Lung (tissue), 12 donors: ENCODE measurements around the gene NAA30. TPM values are rescaled to one million over a fixed set of nuclear protein-coding genes. Genes with fewer than 3 reads are reported as not detected.

Experiments used
- ATAC-seq: fragments of 200-7000 bp; cut with Tn5 transposase; one replicate; pipeline ENCODE4 v1.9.1; 2020; ENCODE audit warnings: moderate number of reproducible peaks; ENCODE audit not compliant: insufficient read depth, low FRiP score
- DNase-seq, 3 donors: peaks; one replicate each; pipeline ENCODE4 v3.0.0-alpha.2; 2013 to 2017
- H3K27ac ChIP-seq, 2 donors: one replicate each; pipeline ENCODE4 v1.5.1; 2013; ENCODE audit warnings: mild to moderate bottlenecking in 2 of 2, moderate library complexity in 2 of 2, control low read depth in 1 of 2, inconsistent platforms in 1 of 2, low read depth in 1 of 2, low read length in 1 of 2
- H3K27me3 ChIP-seq, 3 donors: one replicate each; pipeline ENCODE4 v1.5.1; 2013; ENCODE audit warnings: low read length in 2 of 3; ENCODE audit not compliant: control insufficient read depth in 3 of 3, insufficient read depth in 3 of 3
- H3K36me3 ChIP-seq, 4 donors: one replicate each; pipeline ENCODE4 v1.5.1; 2013; ENCODE audit warnings: low read length in 4 of 4, mild to moderate bottlenecking in 1 of 4, moderate library complexity in 1 of 4; ENCODE audit not compliant: control insufficient read depth in 4 of 4, insufficient read depth in 4 of 4
- H3K4me1 ChIP-seq, 5 donors: one replicate each; pipeline ENCODE4 v1.5.1; 2013; ENCODE audit warnings: low read length in 5 of 5, mild to moderate bottlenecking in 2 of 5, moderate library complexity in 1 of 5; ENCODE audit not compliant: control insufficient read depth in 5 of 5, insufficient read depth in 5 of 5
- H3K4me3 ChIP-seq: one replicate; pipeline ENCODE4 v1.5.1; 2013; ENCODE audit warnings: mild to moderate bottlenecking, control low read depth, moderate library complexity
- H3K9ac ChIP-seq, 2 donors: one replicate each; pipeline ENCODE4 v1.5.1; 2013; ENCODE audit warnings: low read length in 2 of 2, control low read depth in 1 of 2; ENCODE audit not compliant: insufficient read depth in 1 of 2
- H3K9me3 ChIP-seq, 4 donors: one replicate each; pipeline ENCODE4 v1.5.1; 2013; ENCODE audit warnings: low read length in 3 of 4, mild to moderate bottlenecking in 1 of 4, moderate library complexity in 1 of 4; ENCODE audit not compliant: control insufficient read depth in 4 of 4, insufficient read depth in 3 of 4
- WGBS, 2 donors: extraction: QIAGEN DNeasy Blood & Tissue Kit; methylation state at CpG; one replicate each; pipeline ENCODE4 v1.1.7; 2013; 5-methylcytosine and 5-hydroxymethylcytosine counted together
- polyA plus RNA-seq, 2 donors: library from polyadenylated mRNA; stranded (reverse); fragments of 200-250 nt; gene quantifications; one replicate each; pipeline ENCODE4 v1.2.1, GENCODE V29; 2013
- total RNA-seq, 2 donors: library from RNA; depleted of rRNA in 1 of 2; stranded (reverse); fragments of >200 nt in 1 of 2; gene quantifications; one replicate each; pipeline ENCODE4 v1.2.1, GENCODE V29; 2014 to 2021
- TF ChIP-seq, protein P1 (sequence below): IDR thresholded peaks from 2 replicates; pipeline ENCODE4 v1.5.1; 2012; ENCODE audit warnings: mild to moderate bottlenecking; ENCODE audit errors: control extremely low read depth, extremely low read depth
- donor health status: control.
- donor health status: control.
- donor health status: Bipolar disorder and iron deficiency.
- donor health status: healthy.
- donor health status: DM: yes; HTN: yes; CAD: no.

Gene NAA30
- total and polyA plus RNA-seq, 4 donors, result 2.8 to 22.2 (median 7.6) TPM

DNA sequence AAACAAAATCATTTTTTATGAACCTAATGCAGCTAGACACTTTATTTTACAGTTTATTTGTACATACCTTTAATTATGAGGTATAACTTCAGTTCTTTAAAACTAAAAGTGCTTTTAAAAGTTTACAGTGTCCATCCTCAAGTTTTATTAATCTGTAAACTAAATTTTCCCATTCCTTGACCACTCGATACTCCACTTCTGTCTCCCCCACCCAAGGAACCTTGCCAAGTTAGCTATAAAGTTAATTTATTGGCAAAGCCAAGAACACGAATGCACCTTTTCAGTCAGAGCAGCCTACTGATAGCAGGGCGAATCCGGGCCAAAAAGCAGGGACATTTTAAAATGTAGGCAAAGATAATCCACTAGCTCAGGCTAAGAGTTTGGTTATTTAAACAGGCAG, 29.6 kb downstream of the NAA30 start:
- Histone ChIP-seq H3K27ac (no peak overlapping the region), H3K9ac (no peak overlapping the region), H3K9me3 (no peaks in the 10 kb centered on the region), H3K36me3 (no peaks in the 10 kb centered on the region), H3K4me1 (no peaks in the 10 kb centered on the region), H3K4me3 (no peak overlapping the region), H3K27me3 (no peaks in the 10 kb centered on the region)
- TF ChIP-seq, protein P1, sequence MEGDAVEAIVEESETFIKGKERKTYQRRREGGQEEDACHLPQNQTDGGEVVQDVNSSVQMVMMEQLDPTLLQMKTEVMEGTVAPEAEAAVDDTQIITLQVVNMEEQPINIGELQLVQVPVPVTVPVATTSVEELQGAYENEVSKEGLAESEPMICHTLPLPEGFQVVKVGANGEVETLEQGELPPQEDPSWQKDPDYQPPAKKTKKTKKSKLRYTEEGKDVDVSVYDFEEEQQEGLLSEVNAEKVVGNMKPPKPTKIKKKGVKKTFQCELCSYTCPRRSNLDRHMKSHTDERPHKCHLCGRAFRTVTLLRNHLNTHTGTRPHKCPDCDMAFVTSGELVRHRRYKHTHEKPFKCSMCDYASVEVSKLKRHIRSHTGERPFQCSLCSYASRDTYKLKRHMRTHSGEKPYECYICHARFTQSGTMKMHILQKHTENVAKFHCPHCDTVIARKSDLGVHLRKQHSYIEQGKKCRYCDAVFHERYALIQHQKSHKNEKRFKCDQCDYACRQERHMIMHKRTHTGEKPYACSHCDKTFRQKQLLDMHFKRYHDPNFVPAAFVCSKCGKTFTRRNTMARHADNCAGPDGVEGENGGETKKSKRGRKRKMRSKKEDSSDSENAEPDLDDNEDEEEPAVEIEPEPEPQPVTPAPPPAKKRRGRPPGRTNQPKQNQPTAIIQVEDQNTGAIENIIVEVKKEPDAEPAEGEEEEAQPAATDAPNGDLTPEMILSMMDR, result no peak
- 75 to 82% methylated on average over 4 of the region's 4 CpGs for WGBS, 2 donors
- ATAC-seq, result no peak
- DNase-seq, result no peak

DNA sequence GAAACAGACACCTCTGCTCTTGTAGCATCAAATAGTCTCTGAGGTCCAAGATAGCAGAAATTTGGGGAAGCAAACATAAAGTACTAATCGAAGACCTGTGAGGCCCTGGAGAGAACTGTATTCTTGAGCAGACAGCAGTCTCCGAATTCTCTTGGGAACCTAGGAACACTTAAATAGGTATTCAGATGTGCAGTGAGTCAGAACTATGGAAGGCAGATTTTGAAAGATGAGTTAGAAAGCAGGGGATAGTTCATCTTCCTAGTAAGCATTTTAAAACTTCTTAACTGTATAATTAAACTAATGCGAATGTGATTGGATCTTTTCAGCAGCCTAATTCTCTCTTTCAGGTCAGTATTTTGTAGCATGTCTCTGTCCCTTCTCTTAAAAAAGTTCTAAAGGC, 30.6 kb downstream of the NAA30 start:
- no peak overlapping the region for H3K27ac ChIP-seq
- no peak overlapping the region for H3K9ac ChIP-seq
- ATAC-seq (no peak), DNase-seq (no peak)
- H3K4me3 ChIP-seq, result no peak overlapping the region
- TF ChIP-seq, protein P1, result no peak
- H3K4me1 ChIP-seq, result no peaks in the 10 kb centered on the region
- H3K36me3 ChIP-seq, result no peaks in the 10 kb centered on the region
- no peaks in the 10 kb centered on the region for H3K27me3 ChIP-seq
- WGBS, 2 donors, result 94 to 95% methylated on average over 3 of the region's 3 CpGs
- H3K9me3 ChIP-seq, result no peaks in the 10 kb centered on the region

GRCh38 chr14:57435923-57436322, 45.5 kb downstream of the NAA30 start:
- TF ChIP-seq, protein P1, result no peak
- Histone ChIP-seq H3K9me3 (peaks cover 0 to 4% (median 0%) of the 10 kb centered on the region in 4 donors), H3K4me3 (no peak overlapping the region), H3K4me1 (no peaks in the 10 kb centered on the region), H3K27ac (no peak overlapping the region), H3K9ac (no peak overlapping the region), H3K27me3 (no peaks in the 10 kb centered on the region), H3K36me3 (no peaks in the 10 kb centered on the region)
- DNase-seq (no peak), ATAC-seq (no peak)

DNA sequence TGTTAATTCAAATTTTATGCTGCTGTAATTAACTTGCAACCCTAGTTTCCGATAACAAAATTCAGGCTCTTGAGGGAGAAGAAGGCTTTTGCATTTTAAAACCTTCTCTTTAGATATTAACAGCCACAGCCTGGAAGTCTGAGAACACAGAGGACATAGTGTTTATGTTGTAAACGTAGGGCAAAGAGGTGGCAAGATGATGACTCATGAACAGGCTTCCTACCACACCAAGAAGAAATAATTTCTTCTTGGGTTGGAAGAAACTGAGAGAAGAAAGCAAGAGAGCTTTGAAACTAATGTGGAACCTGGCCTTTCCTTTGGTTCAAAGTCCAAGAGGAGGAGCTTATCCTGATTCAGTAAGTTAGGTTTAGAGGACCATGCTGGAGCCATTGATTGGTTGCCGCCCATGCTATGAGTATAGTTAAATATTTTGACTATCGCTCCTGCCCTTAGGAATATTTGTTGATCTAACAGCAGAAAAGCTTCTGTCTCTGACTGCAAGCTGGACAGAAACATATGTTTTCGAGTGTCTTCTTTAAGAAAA, 71.5 kb downstream of the NAA30 start:
- Histone ChIP-seq H3K36me3 (no peaks in the 10 kb centered on the region), H3K9ac (no peak overlapping the region), H3K4me1 (no peaks in the 10 kb centered on the region), H3K9me3 (no peaks in the 10 kb centered on the region), H3K27me3 (no peaks in the 10 kb centered on the region), H3K4me3 (no peak overlapping the region), H3K27ac (no peak overlapping the region)
- TF ChIP-seq, protein P1, result no peak
- DNase-seq (no peak), ATAC-seq (no peak)
- WGBS, 2 donors, result 80 to 83% methylated on average over 5 of the region's 5 CpGs
